Measurements from ENCODE around the gene MSANTD1. TPM values are rescaled to one million over a fixed set of nuclear protein-coding genes. Genes with fewer than 3 reads are reported as not detected.

Gene MSANTD1
- polyA plus RNA-seq, 1 of the 3 experiments (the other 2 are of a cell fraction), result 0.15 TPM

- Histone ChIP-seq H4K20me1 (ENCODE audit: insufficient read depth) (no peaks in the 10 kb centered on the region), H3K9ac (no peak overlapping the region), H3K9me2 (no peaks in the 10 kb centered on the region), H3K4me2 (no peak overlapping the region), H3K27me3 (ENCODE audit: insufficient read depth) (no peaks in the 10 kb centered on the region), H3F3A (replicated peaks; ENCODE audit: insufficient read depth) (no peaks in the 10 kb centered on the region), H3K4me1 (ENCODE audit: control insufficient read depth in 1 of 2, insufficient read depth in 2 of 2, low read depth in 1 of 2, low read length in 1 of 2) (no peaks in the 10 kb centered on the region), H3K4me3 (ENCODE audit: low read depth in 2 of 2, low read length in 1 of 2) (no peak overlapping the region), H2AFZ (ENCODE audit: low read depth) (no peak overlapping the region), H3K79me2 (ENCODE audit: insufficient read depth) (no peaks in the 10 kb centered on the region), H3K36me3 (replicated peaks in 1 of 2; ENCODE audit: control insufficient read depth in 1 of 2, insufficient read depth in 2 of 2, low read length in 1 of 2) (no peaks in the 10 kb centered on the region), H3K27ac (ENCODE audit: low read depth in 2 of 2, low read length in 1 of 2) (no peak overlapping the region), H3K9me3 (no peaks in the 10 kb centered on the region)
- ChIA-PET POLR2A (no interaction called here), CTCF (no interaction called here)
- no peak for TF ChIP-seq SIN3A (IDR thresholded peaks at IDR 0.05; ENCODE audit: borderline replicate concordance, low read depth, low read length)
- TF ChIP-seq USF1 (IDR thresholded peaks at IDR 0.05; ENCODE audit: borderline replicate concordance, low read depth), result no peak
- no peak for TF ChIP-seq TCF12 (IDR thresholded peaks at IDR 0.05)
- TF ChIP-seq FOXM1 (IDR thresholded peaks at IDR 0.05; ENCODE audit: low read depth), result no peak
- TF ChIP-seq RAD21 (IDR thresholded peaks at IDR 0.05; ENCODE audit: low read length), result no peak
- no peak for TF ChIP-seq GABPA (IDR thresholded peaks at IDR 0.05; ENCODE audit: low read depth)
- no peak for TF ChIP-seq POLR2AphosphoS5 (IDR thresholded peaks at IDR 0.05; ENCODE audit: low read depth, low read length)
- no peak for TF ChIP-seq ZBTB33 (IDR thresholded peaks at IDR 0.05; ENCODE audit: borderline replicate concordance, low read depth)
- no peak for TF ChIP-seq RXRA (IDR thresholded peaks at IDR 0.05; ENCODE audit: borderline replicate concordance, low read depth)
- WGBS (ENCODE audit: low lambda C conversion rate), result 95% methylated on average over 4 of the region's 9 CpGs
- DNase-seq, result no peak
Measured at GRCh38 chr4:3257103-3257555, 8.2 kb downstream of the MSANTD1 start.

GRCh38 chr4:3257556-3258482 lies 8.9 kb downstream of the MSANTD1 start:
- Histone ChIP-seq H3F3A (replicated peaks; ENCODE audit: insufficient read depth) (no peaks in the 10 kb centered on the region), H4K20me1 (ENCODE audit: insufficient read depth) (no peaks in the 10 kb centered on the region), H3K4me3 (ENCODE audit: low read depth in 2 of 2, low read length in 1 of 2) (no peak overlapping the region), H3K36me3 (replicated peaks in 1 of 2; ENCODE audit: control insufficient read depth in 1 of 2, insufficient read depth in 2 of 2, low read length in 1 of 2) (no peaks in the 10 kb centered on the region), H3K9me2 (no peaks in the 10 kb centered on the region), H3K4me2 (no peak overlapping the region), H3K27ac (ENCODE audit: low read depth in 2 of 2, low read length in 1 of 2) (no peak overlapping the region), H3K79me2 (ENCODE audit: insufficient read depth) (no peaks in the 10 kb centered on the region), H3K27me3 (ENCODE audit: insufficient read depth) (no peaks in the 10 kb centered on the region), H2AFZ (ENCODE audit: low read depth) (no peak overlapping the region), H3K4me1 (ENCODE audit: control insufficient read depth in 1 of 2, insufficient read depth in 2 of 2, low read depth in 1 of 2, low read length in 1 of 2) (no peaks in the 10 kb centered on the region), H3K9ac (no peak overlapping the region), H3K9me3 (no peaks in the 10 kb centered on the region)
- TF ChIP-seq RXRA (IDR thresholded peaks at IDR 0.05; ENCODE audit: borderline replicate concordance, low read depth), result no peak
- TF ChIP-seq POLR2AphosphoS5 (IDR thresholded peaks at IDR 0.05; ENCODE audit: low read depth, low read length), result no peak
- TF ChIP-seq FOXJ3 (CRISPR knock-in tag; IDR thresholded peaks at IDR 0.05), result no peak
- no peak for TF ChIP-seq MXI1 (IDR thresholded peaks at IDR 0.05; ENCODE audit: low read depth, low read length)
- WGBS (ENCODE audit: low lambda C conversion rate), result 82% methylated on average over 26 of the region's 29 CpGs
- ChIA-PET CTCF (interaction anchor here (0.6 kb wide), 1 partner anchor 509 kb away, joined by 3 read pairs; no protein-coding TSS in a partner anchor), POLR2A (no interaction called here)
- no peak for DNase-seq
